ENCODE results near the gene GSG1L. TPM values are rescaled to one million over a fixed set of nuclear protein-coding genes. Genes with fewer than 3 reads are reported as not detected.
A peak's percentile ranks its signal among the peaks of the same experiment; 100 is the strongest.

Gene GSG1L
- total RNA-seq, 1 donor from 2014 or later, result not detected

DNA sequence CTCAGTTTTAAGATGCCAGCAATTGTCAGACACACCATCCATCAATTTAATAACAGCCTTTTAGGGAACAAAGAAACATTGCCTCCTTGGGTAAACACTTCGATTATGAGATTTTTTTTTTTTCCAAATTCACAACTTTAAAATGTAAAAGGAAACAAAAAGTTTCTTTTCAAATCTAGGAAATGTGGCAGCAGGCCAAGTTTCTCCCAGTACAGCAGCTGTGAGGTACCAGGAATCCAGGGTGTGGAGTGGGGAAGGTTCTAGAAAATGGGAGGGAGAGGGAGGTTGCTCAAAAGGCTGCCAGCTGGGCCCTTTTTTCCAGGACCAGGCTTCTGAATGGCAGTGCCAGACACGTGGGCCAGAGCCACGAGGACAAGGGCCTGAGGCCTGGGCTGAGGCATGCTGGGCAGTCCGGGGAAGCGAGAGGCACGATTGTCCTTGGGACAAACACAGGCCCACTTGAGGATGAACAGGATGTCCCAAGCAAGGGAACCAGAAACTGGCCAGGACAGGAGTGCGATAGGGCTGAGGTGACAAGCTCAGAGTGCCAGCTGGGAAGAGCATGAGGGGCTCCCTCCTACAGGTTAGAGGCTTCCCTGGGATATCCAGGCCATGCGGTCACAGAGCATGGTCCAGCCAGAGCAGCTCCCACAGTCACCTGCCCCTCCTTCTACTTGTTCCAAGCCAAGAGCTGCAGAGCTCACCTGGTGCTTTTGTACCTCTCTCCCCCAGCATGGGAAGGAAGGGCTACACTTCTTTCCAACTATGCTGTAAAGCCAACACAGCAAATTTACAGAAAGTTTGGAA is 298.4 kb downstream of the GSG1L start:
- no peaks in the 10 kb centered on the region for H3K27me3 Mint-ChIP-seq (ENCODE audit: low read depth)
- no peak overlapping the region for H3K27ac Mint-ChIP-seq (ENCODE audit: unreplicated experiment)
- no peak for DNase-seq (ENCODE audit: low read depth, low spot score)
- TF ChIP-seq, protein P1, sequence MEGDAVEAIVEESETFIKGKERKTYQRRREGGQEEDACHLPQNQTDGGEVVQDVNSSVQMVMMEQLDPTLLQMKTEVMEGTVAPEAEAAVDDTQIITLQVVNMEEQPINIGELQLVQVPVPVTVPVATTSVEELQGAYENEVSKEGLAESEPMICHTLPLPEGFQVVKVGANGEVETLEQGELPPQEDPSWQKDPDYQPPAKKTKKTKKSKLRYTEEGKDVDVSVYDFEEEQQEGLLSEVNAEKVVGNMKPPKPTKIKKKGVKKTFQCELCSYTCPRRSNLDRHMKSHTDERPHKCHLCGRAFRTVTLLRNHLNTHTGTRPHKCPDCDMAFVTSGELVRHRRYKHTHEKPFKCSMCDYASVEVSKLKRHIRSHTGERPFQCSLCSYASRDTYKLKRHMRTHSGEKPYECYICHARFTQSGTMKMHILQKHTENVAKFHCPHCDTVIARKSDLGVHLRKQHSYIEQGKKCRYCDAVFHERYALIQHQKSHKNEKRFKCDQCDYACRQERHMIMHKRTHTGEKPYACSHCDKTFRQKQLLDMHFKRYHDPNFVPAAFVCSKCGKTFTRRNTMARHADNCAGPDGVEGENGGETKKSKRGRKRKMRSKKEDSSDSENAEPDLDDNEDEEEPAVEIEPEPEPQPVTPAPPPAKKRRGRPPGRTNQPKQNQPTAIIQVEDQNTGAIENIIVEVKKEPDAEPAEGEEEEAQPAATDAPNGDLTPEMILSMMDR (conservative IDR thresholded peaks at IDR 0.05), result no peak
- H3K9me3 Mint-ChIP-seq, result no peaks in the 10 kb centered on the region
- H3K36me3 Mint-ChIP-seq (ENCODE audit: low read depth), result peaks cover 28% of the 10 kb centered on the region
- peaks cover 19% of the 10 kb centered on the region for H3K4me1 Mint-ChIP-seq
- H3K4me3 Mint-ChIP-seq, result no peak overlapping the region

DNA sequence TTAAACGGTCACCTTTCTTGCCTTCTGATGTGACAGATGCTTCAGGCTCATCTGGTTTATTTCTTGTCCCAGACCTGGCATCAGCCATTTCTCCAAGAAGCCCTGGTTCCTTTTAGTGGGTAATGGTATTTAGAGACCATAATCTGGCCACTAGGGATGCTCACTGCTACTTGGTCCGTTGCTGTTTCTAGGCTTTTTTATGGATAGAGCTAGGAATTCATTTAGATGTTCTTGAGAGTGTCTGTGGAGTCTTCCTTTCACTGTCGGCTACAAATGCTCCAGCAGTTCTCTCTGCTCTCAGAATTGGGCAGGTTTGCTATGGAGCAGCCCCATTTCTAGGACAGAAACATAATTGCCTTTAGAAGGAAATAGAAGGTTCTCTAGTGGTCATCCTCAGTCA is 299.1 kb downstream of the GSG1L start:
- TF ChIP-seq, protein P1 (conservative IDR thresholded peaks at IDR 0.05), result no peak
- no peaks in the 10 kb centered on the region for H3K27me3 Mint-ChIP-seq (ENCODE audit: low read depth)
- H3K4me3 Mint-ChIP-seq, result no peak overlapping the region

DNA sequence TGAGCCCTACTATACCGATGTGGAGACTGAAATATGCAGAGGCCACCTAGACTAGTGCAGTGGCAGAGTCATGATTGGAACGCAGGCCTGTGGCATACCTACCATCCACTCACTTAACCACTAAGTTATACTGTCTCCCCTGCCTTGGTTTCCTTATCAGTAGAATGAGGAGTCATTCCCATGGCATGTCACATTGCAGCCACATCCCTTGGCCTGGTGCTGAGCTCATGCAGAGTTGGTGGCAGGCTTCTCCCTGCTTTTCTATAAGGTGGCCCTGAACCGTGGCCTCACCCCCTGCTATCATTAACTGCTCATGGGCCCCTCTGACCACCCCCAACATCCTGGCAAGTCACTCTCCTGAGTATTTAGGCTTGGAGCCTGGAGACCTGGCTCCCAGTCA is 301.1 kb downstream of the GSG1L start:
- H3K36me3 Mint-ChIP-seq (ENCODE audit: low read depth), result peaks cover 28% of the 10 kb centered on the region
- no peak for DNase-seq (ENCODE audit: low read depth, low spot score)
- H3K27ac Mint-ChIP-seq (ENCODE audit: unreplicated experiment), result no peak overlapping the region
- TF ChIP-seq, protein P1 (conservative IDR thresholded peaks at IDR 0.05), result no peak
- no peaks in the 10 kb centered on the region for H3K27me3 Mint-ChIP-seq (ENCODE audit: low read depth)
- no peaks in the 10 kb centered on the region for H3K9me3 Mint-ChIP-seq
- H3K4me1 Mint-ChIP-seq, result peaks cover 45% of the 10 kb centered on the region
- H3K4me3 Mint-ChIP-seq, result no peak overlapping the region

More for the DNA sequence above, 299.1 kb downstream of the GSG1L start:
- H3K9me3 Mint-ChIP-seq, result no peaks in the 10 kb centered on the region
- peaks cover 25% of the 10 kb centered on the region for H3K4me1 Mint-ChIP-seq
- DNase-seq (ENCODE audit: low read depth, low spot score), result no peak
- peaks cover 28% of the 10 kb centered on the region for H3K36me3 Mint-ChIP-seq (ENCODE audit: low read depth)
- no peak overlapping the region for H3K27ac Mint-ChIP-seq (ENCODE audit: unreplicated experiment)

DNA sequence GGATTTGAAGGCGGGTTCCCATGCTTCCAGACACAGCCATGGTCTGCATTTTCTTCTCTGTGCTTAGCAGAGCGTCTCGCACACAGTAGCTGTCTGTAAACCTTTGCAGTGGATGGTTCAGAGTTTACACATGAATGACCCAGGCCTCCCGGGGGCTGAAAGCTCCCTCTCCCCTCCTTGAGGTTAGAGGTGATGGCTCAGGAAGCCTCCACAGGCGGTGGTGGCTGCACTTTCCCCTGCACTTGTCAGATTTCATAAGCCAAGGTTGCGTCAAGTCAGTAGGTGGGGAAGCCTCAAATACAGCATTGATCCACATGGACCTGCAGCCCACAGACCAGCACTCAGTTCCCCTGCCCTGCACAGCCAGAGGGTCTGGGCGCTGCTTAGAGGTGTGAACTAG is 301.7 kb downstream of the GSG1L start:
- no peak for DNase-seq (ENCODE audit: low read depth, low spot score)
- TF ChIP-seq, protein P1 (conservative IDR thresholded peaks at IDR 0.05), result no peak
- Mint-ChIP-seq H3K27me3 (ENCODE audit: low read depth) (no peaks in the 10 kb centered on the region), H3K4me1 (peaks cover 50% of the 10 kb centered on the region), H3K9me3 (no peaks in the 10 kb centered on the region), H3K4me3 (no peak overlapping the region), H3K36me3 (ENCODE audit: low read depth) (peaks cover 28% of the 10 kb centered on the region), H3K27ac (ENCODE audit: unreplicated experiment) (no peak overlapping the region)

DNA sequence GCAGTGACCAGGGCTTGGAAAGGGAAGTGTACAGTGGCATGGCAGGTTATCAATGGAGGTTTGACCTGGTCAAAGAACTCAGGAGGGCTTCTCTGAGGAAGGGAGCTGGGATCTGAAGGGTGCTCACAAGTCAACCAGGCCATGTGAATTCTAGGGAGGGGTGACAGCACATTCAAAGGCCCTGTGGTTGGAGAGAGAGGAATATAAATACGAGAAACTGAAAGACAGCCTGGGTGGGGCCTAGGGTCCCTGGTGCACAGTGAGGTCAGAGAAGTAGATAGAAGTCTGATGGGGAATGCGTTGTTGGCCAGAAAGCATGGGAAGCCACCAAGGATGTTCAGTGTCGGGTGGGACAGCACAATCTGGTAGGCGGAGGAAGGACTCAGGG is 302.7 kb downstream of the GSG1L start:
- no peak for DNase-seq (ENCODE audit: low read depth, low spot score)
- peak overlapping the region; percentile 22 for H3K27ac Mint-ChIP-seq (ENCODE audit: unreplicated experiment)
- H3K27me3 Mint-ChIP-seq (ENCODE audit: low read depth), result no peaks in the 10 kb centered on the region
- H3K9me3 Mint-ChIP-seq, result no peaks in the 10 kb centered on the region
- no peak overlapping the region for H3K4me3 Mint-ChIP-seq
- TF ChIP-seq, protein P1 (conservative IDR thresholded peaks at IDR 0.05), result no peak
- peaks cover 28% of the 10 kb centered on the region for H3K36me3 Mint-ChIP-seq (ENCODE audit: low read depth)
- H3K4me1 Mint-ChIP-seq, result peaks cover 60% of the 10 kb centered on the region

Data from neural crest cell (in vitro differentiated cells).